ENCODE results near the gene CLCNKB.

- TF ChIP-seq CTCF (IDR thresholded peaks at IDR 0.05; ENCODE audit: low read depth, low read length) = no peak
- TF ChIP-seq EZH2phosphoT487 (IDR thresholded peaks at IDR 0.05; ENCODE audit: low read depth) = no peak
Observed at GRCh38 chr1:16021681-16022080, 21.9 kb upstream of the CLCNKB start, which contains the start of gene CLCNKA.

Data from OCI-LY3 (cell line).